Natural killer cell (primary cell): Measurements from ENCODE around the gene WEE1. TPM values are rescaled to one million over a fixed set of nuclear protein-coding genes. Genes with fewer than 3 reads are reported as not detected.
A peak's percentile ranks its signal among the peaks of the same experiment; 100 is the strongest.

Source experiments
- ATAC-seq, 3 donors: fragments of 150-1000 bp in 2 of 3; fragments of 200-7000 bp in 1 of 3; cut with Tn5 transposase; 1 replicate in 1 of 3; 2 replicates in 2 of 3; pipeline ENCODE4 v1.10.0; 2021; ENCODE audit warnings: mild to moderate bottlenecking in 2 of 3, moderate library complexity in 2 of 3
- DNase-seq, 2 donors: peaks; one replicate each; pipeline versions ENCODE4 v3.0.0 to v3.0.0-alpha.2; 2013 to 2021; ENCODE audit warnings: mixed read lengths in 1 of 2
- H3K27ac ChIP-seq: one replicate; pipeline ENCODE4 v1.5.1; 2013; ENCODE audit warnings: mild to moderate bottlenecking, low read length
- H3K27me3 ChIP-seq: one replicate; pipeline ENCODE4 v1.6.1; 2013; ENCODE audit warnings: low read length; ENCODE audit not compliant: control insufficient read depth, insufficient read depth
- H3K36me3 ChIP-seq: one replicate; pipeline ENCODE4 v1.6.1; 2013; ENCODE audit warnings: low read length; ENCODE audit not compliant: control insufficient read depth, insufficient read depth
- H3K4me1 ChIP-seq: one replicate; pipeline ENCODE4 v1.6.1; 2013; ENCODE audit warnings: low read length; ENCODE audit not compliant: control insufficient read depth, insufficient read depth
- H3K4me3 ChIP-seq: one replicate; pipeline ENCODE4 v1.5.1; 2013; ENCODE audit warnings: low read length
- H3K9me3 ChIP-seq: one replicate; pipeline ENCODE4 v1.6.1; 2013; ENCODE audit warnings: low read length; ENCODE audit not compliant: control insufficient read depth, insufficient read depth
- H3K27ac Mint-ChIP-seq, 2 donors: one replicate each; pipeline ENCODE4 v1.8.0; 2022; ENCODE audit warnings: mild to moderate bottlenecking in 2 of 2, mixed read lengths in 2 of 2, moderate library complexity in 1 of 2
- H3K27me3 Mint-ChIP-seq, 2 donors: one replicate each; pipeline ENCODE4 v1.8.0; 2022; ENCODE audit warnings: low read depth in 2 of 2, mixed read lengths in 2 of 2
- H3K36me3 Mint-ChIP-seq: one replicate; pipeline ENCODE4 v1.8.0; 2022; ENCODE audit warnings: mixed read lengths
- H3K4me1 Mint-ChIP-seq, 2 donors: one replicate each; pipeline ENCODE4 v1.8.0; 2022; ENCODE audit warnings: mixed read lengths in 2 of 2
- H3K4me3 Mint-ChIP-seq: one replicate; pipeline ENCODE4 v1.8.0; 2022; ENCODE audit warnings: mild to moderate bottlenecking, moderate library complexity, mixed read lengths
- H3K9me3 Mint-ChIP-seq, 2 donors: one replicate each; pipeline ENCODE4 v1.8.0; 2022; ENCODE audit warnings: mixed read lengths in 2 of 2
- CTCF ChIP-seq: fragments of 200-600 bp; IDR thresholded peaks from one replicate; pipeline ENCODE4 v1.8.0; 2022; ENCODE audit warnings: antibody characterized with exemption
- WGBS: methylation state at CpG from one replicate; pipeline ENCODE4 v1.1.7; 2013; ENCODE audit warnings: missing lambda C conversion rate; ENCODE audit not compliant: insufficient coverage; 5-methylcytosine and 5-hydroxymethylcytosine counted together
- intact Hi-C: fragments of 100-400 bp; cut with micrococcal nuclease; formaldehyde crosslinking; loops from one replicate; pipeline ENCODE4 v1.14.2; 2022
- total RNA-seq, 4 donors: library from RNA; stranded (reverse); fragments of 120-200 nt in 1 of 4; gene quantifications; one replicate each; pipeline versions ENCODE4 v1.2.3 to v1.2.4, GENCODE V29; 2013 to 2022

The WEE1 gene
- total RNA-seq, 3 donors from 2014 or later (not counting 1 experiment from before 2014, with no cell fraction given), result 17.1 to 20.8 (median 19.0) TPM

GRCh38 chr11:9574622-9575259, 1.3 kb downstream of the WEE1 start:
- Histone ChIP-seq H3K4me3 (peak overlapping the region; percentile 97), H3K36me3 (peaks cover 5% of the 10 kb centered on the region), H3K9me3 (no peaks in the 10 kb centered on the region), H3K27me3 (no peaks in the 10 kb centered on the region), H3K27ac (peak overlapping the region; percentile 46), H3K4me1 (peaks cover 17% of the 10 kb centered on the region)
- H3K4me3 Mint-ChIP-seq, result peak overlapping the region; percentile 92
- intact Hi-C loops, result no loop called here
- H3K9me3 Mint-ChIP-seq, result no peaks in the 10 kb centered on the region
- no peaks in the 10 kb centered on the region for H3K27me3 Mint-ChIP-seq
- ATAC-seq (no peak), DNase-seq (peak; percentile 22 to 47)
- peaks cover 35 to 38% of the 10 kb centered on the region in 2 donors for H3K4me1 Mint-ChIP-seq
- H3K36me3 Mint-ChIP-seq, result no peaks in the 10 kb centered on the region
- TF ChIP-seq CTCF, result no peak
- WGBS, result under 1% methylated on average over 43 of the region's 43 CpGs
- peak overlapping the region; percentile 85 to 90 for H3K27ac Mint-ChIP-seq

- Mint-ChIP-seq H3K4me1 (peaks cover 35 to 38% of the 10 kb centered on the region in 2 donors), H3K9me3 (no peaks in the 10 kb centered on the region), H3K36me3 (no peaks in the 10 kb centered on the region), H3K27ac (peak overlapping the region; percentile 85 to 90), H3K27me3 (no peaks in the 10 kb centered on the region), H3K4me3 (peak overlapping the region; percentile 92)
- DNase-seq (peak in 1 of 2 donors; percentile 36), ATAC-seq (no peak)
- WGBS, result 19% methylated on average over 16 of the region's 17 CpGs
- intact Hi-C loops, result no loop called here
- peak overlapping the region; percentile 46 for H3K27ac ChIP-seq
- H3K4me1 ChIP-seq, result peaks cover 17% of the 10 kb centered on the region
- H3K9me3 ChIP-seq, result no peaks in the 10 kb centered on the region
- no peaks in the 10 kb centered on the region for H3K27me3 ChIP-seq
- peaks cover 5% of the 10 kb centered on the region for H3K36me3 ChIP-seq
- peak overlapping the region; percentile 97 for H3K4me3 ChIP-seq
- no peak for TF ChIP-seq CTCF
Measured at GRCh38 chr11:9575260-9576240, 2.1 kb downstream of the WEE1 start.

- 77% methylated on average over 3 of the region's 4 CpGs for WGBS
- Mint-ChIP-seq H3K27me3 (no peaks in the 10 kb centered on the region), H3K4me3 (peak overlapping the region; percentile 76), H3K9me3 (no peaks in the 10 kb centered on the region), H3K36me3 (no peaks in the 10 kb centered on the region), H3K27ac (peak overlapping the region; percentile 86 to 87), H3K4me1 (peaks cover 35 to 38% of the 10 kb centered on the region in 2 donors)
- H3K4me1 ChIP-seq, result peaks cover 17% of the 10 kb centered on the region
- TF ChIP-seq CTCF, result no peak
- intact Hi-C loops, result no loop called here
- no peak for ATAC-seq
- no peak overlapping the region for H3K4me3 ChIP-seq
- no peaks in the 10 kb centered on the region for H3K9me3 ChIP-seq
- peak overlapping the region; percentile 67 for H3K27ac ChIP-seq
- H3K36me3 ChIP-seq, result peaks cover 6% of the 10 kb centered on the region
- H3K27me3 ChIP-seq, result no peaks in the 10 kb centered on the region
- DNase-seq, result no peak
Measured at GRCh38 chr11:9576701-9577381, 3.4 kb downstream of the WEE1 start.
